Measurements from ENCODE around the gene MACROD2.

GRCh38 chr20:15224199-15224598, 1228.9 kb downstream of the MACROD2 start:
- TF ChIP-seq, protein P1, sequence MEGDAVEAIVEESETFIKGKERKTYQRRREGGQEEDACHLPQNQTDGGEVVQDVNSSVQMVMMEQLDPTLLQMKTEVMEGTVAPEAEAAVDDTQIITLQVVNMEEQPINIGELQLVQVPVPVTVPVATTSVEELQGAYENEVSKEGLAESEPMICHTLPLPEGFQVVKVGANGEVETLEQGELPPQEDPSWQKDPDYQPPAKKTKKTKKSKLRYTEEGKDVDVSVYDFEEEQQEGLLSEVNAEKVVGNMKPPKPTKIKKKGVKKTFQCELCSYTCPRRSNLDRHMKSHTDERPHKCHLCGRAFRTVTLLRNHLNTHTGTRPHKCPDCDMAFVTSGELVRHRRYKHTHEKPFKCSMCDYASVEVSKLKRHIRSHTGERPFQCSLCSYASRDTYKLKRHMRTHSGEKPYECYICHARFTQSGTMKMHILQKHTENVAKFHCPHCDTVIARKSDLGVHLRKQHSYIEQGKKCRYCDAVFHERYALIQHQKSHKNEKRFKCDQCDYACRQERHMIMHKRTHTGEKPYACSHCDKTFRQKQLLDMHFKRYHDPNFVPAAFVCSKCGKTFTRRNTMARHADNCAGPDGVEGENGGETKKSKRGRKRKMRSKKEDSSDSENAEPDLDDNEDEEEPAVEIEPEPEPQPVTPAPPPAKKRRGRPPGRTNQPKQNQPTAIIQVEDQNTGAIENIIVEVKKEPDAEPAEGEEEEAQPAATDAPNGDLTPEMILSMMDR (conservative IDR thresholded peaks at IDR 0.05; ENCODE audit: low read depth, low read length), result no peak
- TF ChIP-seq EZH2 (IDR thresholded peaks at IDR 0.05; ENCODE audit: borderline replicate concordance, low read depth, low read length, poor library complexity, severe bottlenecking), result no peak
